Measurements from ENCODE around the gene TCTN1.

TCTN1 gene

GRCh38 chr12:110661337-110661972 lies 47.5 kb downstream of the TCTN1 start:
- intact Hi-C loops (cut with DNase I): no loop called here

GRCh38 chr12:110666892-110667291 lies 53.0 kb downstream of the TCTN1 start:
- intact Hi-C loops (cut with DNase I): no loop called here
- no peak for DNase-seq

More at GRCh38 chr12:110661337-110661972, 47.5 kb downstream of the TCTN1 start:
- peak in 1 of 42 donors; percentile 31 for DNase-seq

GRCh38 chr12:110667671-110668070 lies 53.7 kb downstream of the TCTN1 start:
- intact Hi-C loops (cut with DNase I): no loop called here
- DNase-seq: no peak

- DNase-seq: no peak
- intact Hi-C loops (cut with DNase I): no loop called here
Observed at GRCh38 chr12:110668480-110669192, 54.7 kb downstream of the TCTN1 start.

GRCh38 chr12:110669193-110669502 lies 55.2 kb downstream of the TCTN1 start:
- no peak for DNase-seq
- intact Hi-C loops (cut with DNase I): no loop called here

- no peak for DNase-seq
- intact Hi-C loops (cut with DNase I): no loop called here
Observed at GRCh38 chr12:110670161-110670701, 56.3 kb downstream of the TCTN1 start.

GRCh38 chr12:110676171-110676570 lies 62.2 kb downstream of the TCTN1 start:
- no peak for DNase-seq
- intact Hi-C loops (cut with DNase I): no loop called here

GRCh38 chr12:110677206-110677911 lies 63.4 kb downstream of the TCTN1 start:
- intact Hi-C loops (cut with DNase I): no loop called here
- DNase-seq: peak in 9 of 42 donors; percentile 14 to 55 (median 33)

- DNase-seq: no peak
- intact Hi-C loops (cut with DNase I): no loop called here
Observed at GRCh38 chr12:110677982-110678381, 64.1 kb downstream of the TCTN1 start.

- no peak for DNase-seq
- intact Hi-C loops (cut with DNase I): no loop called here
Observed at GRCh38 chr12:110679201-110679600, 65.3 kb downstream of the TCTN1 start.

- intact Hi-C loops (cut with DNase I): no loop called here
- DNase-seq: no peak
Observed at GRCh38 chr12:110680032-110680431, 66.1 kb downstream of the TCTN1 start.

- intact Hi-C loops (cut with DNase I): no loop called here
- no peak for DNase-seq
Observed at GRCh38 chr12:110683888-110684287, 70.0 kb downstream of the TCTN1 start.

- peak in 1 of 42 donors; percentile 10 for DNase-seq
- intact Hi-C loops (cut with DNase I): no loop called here
Observed at GRCh38 chr12:110684312-110684836, 70.4 kb downstream of the TCTN1 start.

GRCh38 chr12:110686294-110686903 lies 72.5 kb downstream of the TCTN1 start:
- DNase-seq: no peak
- intact Hi-C loops (cut with DNase I): no loop called here

GRCh38 chr12:110687396-110688169 lies 73.7 kb downstream of the TCTN1 start:
- intact Hi-C loops (cut with DNase I): no loop called here
- DNase-seq: no peak

- DNase-seq: peak in 27 of 42 donors; percentile 12 to 58 (median 36)
- intact Hi-C loops (cut with DNase I): no loop called here
Observed at GRCh38 chr12:110688446-110689280, 74.7 kb downstream of the TCTN1 start, which contains the start of gene HVCN1. TSS of gene HVCN1 (minus strand) at chr12:110689115. CDS start at chr12:110683245, 5,870 bp downstream.

- intact Hi-C loops (cut with DNase I): no loop called here
- DNase-seq: peak in 23 of 42 donors; percentile 5 to 52 (median 22)
Observed at GRCh38 chr12:110689281-110690126, 75.6 kb downstream of the TCTN1 start.

Data from head of caudate nucleus (tissue), 42 donors.